Measurements from ENCODE around the gene MEG3. TPM values are rescaled to one million over a fixed set of nuclear protein-coding genes. Genes with fewer than 3 reads are reported as not detected.

The MEG3 gene
- total RNA-seq, 3 donors from 2014 or later (not counting 1 experiment from before 2014, with no cell fraction given): 1.0 to 6.6 (median 1.9) TPM

- peaks cover 3 to 9% of the 10 kb centered on the region in 2 donors for H3K27me3 Mint-ChIP-seq (ENCODE audit: low read depth in 2 of 2)
- no peaks in the 10 kb centered on the region for H3K4me1 Mint-ChIP-seq
- H3K36me3 Mint-ChIP-seq: no peaks in the 10 kb centered on the region
- intact Hi-C loops (cut with micrococcal nuclease): no loop called here
- DNase-seq (no peak), ATAC-seq (no peak)
- H3K4me3 Mint-ChIP-seq: no peak overlapping the region
- H3K27ac ChIP-seq (ENCODE audit: low read length): no peak overlapping the region
- H3K9me3 ChIP-seq (ENCODE audit: control insufficient read depth, insufficient read depth, low read length): peaks cover 21% of the 10 kb centered on the region
- H3K9me3 Mint-ChIP-seq: no peaks in the 10 kb centered on the region
- H3K27me3 ChIP-seq (ENCODE audit: control insufficient read depth, insufficient read depth, low read length): no peaks in the 10 kb centered on the region
- no peaks in the 10 kb centered on the region for H3K36me3 ChIP-seq (ENCODE audit: control insufficient read depth, insufficient read depth, low read length)
- no peak overlapping the region for H3K4me3 ChIP-seq (ENCODE audit: low read length)
- H3K27ac Mint-ChIP-seq: no peak overlapping the region
- no peak for TF ChIP-seq CTCF (IDR thresholded peaks at IDR 0.05)
- 92% methylated on average over 10 of the region's 10 CpGs for WGBS (ENCODE audit: insufficient coverage)
- no peaks in the 10 kb centered on the region for H3K4me1 ChIP-seq (ENCODE audit: control insufficient read depth, insufficient read depth, low read length)
Measured at GRCh38 chr14:100813291-100813690, 12.6 kb upstream of the MEG3 start.

- Histone ChIP-seq H3K9me3 (ENCODE audit: control insufficient read depth, insufficient read depth, low read length) (peaks cover 6% of the 10 kb centered on the region), H3K27me3 (ENCODE audit: control insufficient read depth, insufficient read depth, low read length) (no peaks in the 10 kb centered on the region), H3K4me1 (ENCODE audit: control insufficient read depth, insufficient read depth, low read length) (no peaks in the 10 kb centered on the region), H3K4me3 (ENCODE audit: low read length) (no peak overlapping the region), H3K36me3 (ENCODE audit: control insufficient read depth, insufficient read depth, low read length) (no peaks in the 10 kb centered on the region), H3K27ac (ENCODE audit: low read length) (no peak overlapping the region)
- DNase-seq: no peak
- Mint-ChIP-seq H3K4me1 (no peaks in the 10 kb centered on the region), H3K36me3 (no peaks in the 10 kb centered on the region), H3K4me3 (no peak overlapping the region), H3K9me3 (no peaks in the 10 kb centered on the region), H3K27me3 (ENCODE audit: low read depth in 2 of 2) (peaks cover 0 to 3% of the 10 kb centered on the region in 2 donors), H3K27ac (no peak overlapping the region)
- 72% methylated on average over 15 of the region's 15 CpGs for WGBS (ENCODE audit: insufficient coverage)
- TF ChIP-seq CTCF (IDR thresholded peaks at IDR 0.05): no peak
- no peak for ATAC-seq
- intact Hi-C loops (cut with micrococcal nuclease): no loop called here
Measured at GRCh38 chr14:100815478-100816285, 10.2 kb upstream of the MEG3 start.

GRCh38 chr14:100816286-100816949, 9.5 kb upstream of the MEG3 start:
- DNase-seq (no peak), ATAC-seq (no peak)
- peaks cover 3% of the 10 kb centered on the region in 2 donors for H3K27me3 Mint-ChIP-seq (ENCODE audit: low read depth in 2 of 2)
- 58% methylated on average over 5 of the region's 5 CpGs for WGBS (ENCODE audit: insufficient coverage)
- H3K27ac ChIP-seq (ENCODE audit: low read length): no peak overlapping the region
- no peak for TF ChIP-seq CTCF (IDR thresholded peaks at IDR 0.05)
- intact Hi-C loops (cut with micrococcal nuclease): no loop called here
- no peaks in the 10 kb centered on the region for H3K9me3 Mint-ChIP-seq
- H3K4me1 Mint-ChIP-seq: no peaks in the 10 kb centered on the region
- H3K4me1 ChIP-seq (ENCODE audit: control insufficient read depth, insufficient read depth, low read length): no peaks in the 10 kb centered on the region
- H3K9me3 ChIP-seq (ENCODE audit: control insufficient read depth, insufficient read depth, low read length): no peaks in the 10 kb centered on the region
- no peaks in the 10 kb centered on the region for H3K36me3 ChIP-seq (ENCODE audit: control insufficient read depth, insufficient read depth, low read length)
- H3K4me3 Mint-ChIP-seq: no peak overlapping the region
- H3K36me3 Mint-ChIP-seq: no peaks in the 10 kb centered on the region
- no peak overlapping the region for H3K27ac Mint-ChIP-seq
- H3K27me3 ChIP-seq (ENCODE audit: control insufficient read depth, insufficient read depth, low read length): no peaks in the 10 kb centered on the region
- H3K4me3 ChIP-seq (ENCODE audit: low read length): no peak overlapping the region

All from natural killer cell (primary cell).